Liver (tissue), 9 donors: Measurements from ENCODE around the gene RBM15. TPM values are rescaled to one million over a fixed set of nuclear protein-coding genes. Genes with fewer than 3 reads are reported as not detected.

Experiments used
- DNase-seq: peaks from one replicate; pipeline ENCODE4 v3.0.0-alpha.2; 2017; ENCODE audit warnings: low spot score
- H3K27ac ChIP-seq, 2 donors: one replicate each; pipeline ENCODE4 v1.7.0; 2013; ENCODE audit warnings: inconsistent platforms in 2 of 2, low read length in 2 of 2, control low read depth in 1 of 2, low read depth in 1 of 2, mild to moderate bottlenecking in 1 of 2
- H3K27me3 ChIP-seq, 4 donors: one replicate each; pipeline versions ENCODE4 v1.6.1 to v1.7.0; 2013; ENCODE audit warnings: low read length in 3 of 4, inconsistent platforms in 1 of 4, mild to moderate bottlenecking in 1 of 4, moderate library complexity in 1 of 4; ENCODE audit not compliant: control insufficient read depth in 4 of 4, insufficient read depth in 4 of 4
- H3K36me3 ChIP-seq, 4 donors: one replicate each; pipeline versions ENCODE4 v1.6.1 to v1.7.0; 2013; ENCODE audit warnings: low read length in 3 of 4, mild to moderate bottlenecking in 3 of 4, low read depth in 1 of 4, moderate library complexity in 1 of 4; ENCODE audit not compliant: control insufficient read depth in 4 of 4, insufficient read depth in 3 of 4
- H3K4me1 ChIP-seq, 4 donors: one replicate each; pipeline versions ENCODE4 v1.6.1 to v1.7.0; 2013; ENCODE audit warnings: low read length in 3 of 4, mild to moderate bottlenecking in 3 of 4, moderate library complexity in 1 of 4; ENCODE audit not compliant: control insufficient read depth in 4 of 4, insufficient read depth in 4 of 4
- H3K4me3 ChIP-seq, 3 donors: one replicate each; pipeline versions ENCODE4 v1.6.1 to v1.7.0; 2013; ENCODE audit warnings: low read length in 3 of 3, control low read depth in 1 of 3, low read depth in 1 of 3, mild to moderate bottlenecking in 1 of 3
- H3K9ac ChIP-seq, 2 donors: one replicate each; pipeline ENCODE4 v1.7.0; 2013; ENCODE audit warnings: low read length in 2 of 2, mild to moderate bottlenecking in 2 of 2, moderate library complexity in 2 of 2, control low read depth in 1 of 2, low read depth in 1 of 2
- H3K9me3 ChIP-seq, 4 donors: one replicate each; pipeline versions ENCODE4 v1.6.1 to v1.7.0; 2013; ENCODE audit warnings: low read length in 3 of 4; ENCODE audit not compliant: control insufficient read depth in 4 of 4
- EGR1 ChIP-seq, 2 donors: IDR thresholded peaks; 2 replicates each; pipeline ENCODE4 v1.6.1; 2016 to 2018; ENCODE audit warnings: antibody characterized with exemption in 2 of 2, low read depth in 2 of 2
- FOXA1 ChIP-seq: IDR thresholded peaks from 2 replicates; pipeline ENCODE4 v1.6.1; 2016; ENCODE audit warnings: antibody characterized with exemption
- FOXA2 ChIP-seq: IDR thresholded peaks from 2 replicates; pipeline ENCODE4 v1.6.1; 2016; ENCODE audit warnings: antibody characterized with exemption
- HNF4A ChIP-seq, 2 donors: conservative IDR thresholded peaks; 2 replicates each; pipeline ENCODE4 v1.6.1; 2016; ENCODE audit warnings: antibody characterized with exemption in 2 of 2, mild to moderate bottlenecking in 2 of 2
- HNF4G ChIP-seq: IDR thresholded peaks from 2 replicates; pipeline ENCODE4 v1.6.1; 2016; ENCODE audit warnings: antibody characterized with exemption
- JUND ChIP-seq, 2 donors: IDR thresholded peaks; 2 replicates each; pipeline ENCODE4 v1.6.1; 2016; ENCODE audit warnings: antibody characterized with exemption in 2 of 2
- NR2F2 ChIP-seq: IDR thresholded peaks from 2 replicates; pipeline ENCODE4 v1.6.1; 2016; ENCODE audit warnings: antibody characterized with exemption
- RAD21 ChIP-seq, 2 donors: IDR thresholded peaks; 2 replicates each; pipeline ENCODE4 v1.6.1; 2016; ENCODE audit warnings: antibody characterized with exemption in 2 of 2, mild to moderate bottlenecking in 2 of 2
- YY1 ChIP-seq: IDR thresholded peaks from 2 replicates; pipeline ENCODE4 v1.6.1; 2016; ENCODE audit warnings: antibody characterized with exemption, mild to moderate bottlenecking
- WGBS: extraction: QIAGEN DNeasy Blood & Tissue Kit; methylation state at CpG from one replicate; pipeline ENCODE4 v1.1.7; 2013; 5-methylcytosine and 5-hydroxymethylcytosine counted together
- polyA plus RNA-seq, 2 donors: library from polyadenylated mRNA; stranded (reverse) in 1 of 2; unstranded in 1 of 2; fragments of 200-250 nt in 1 of 2; fragments of >200 nt in 1 of 2; fragmentation: Nextera tagmentation in 1 of 2; extraction: Ambion mirVana in 1 of 2; gene quantifications; one replicate each; pipeline versions ENCODE4 v1.2.1 to v1.2.3, GENCODE V29; 2013 to 2015
- total RNA-seq, 2 donors: library from RNA; depleted of rRNA; stranded (reverse); fragments of >200 nt; gene quantifications; one replicate each; pipeline ENCODE4 v1.2.3, GENCODE V29; 2014
- TF ChIP-seq, protein P1 (sequence below): fragments of 150-350 bp; IDR thresholded peaks from 2 replicates; pipeline ENCODE4 v1.5.1; 2017; ENCODE audit warnings: improper control_type of control experiment, low read depth, low read length; ENCODE audit not compliant: missing input control
- TF ChIP-seq, protein P2 (sequence below): IDR thresholded peaks from 2 replicates; pipeline ENCODE4 v1.6.1; 2016; ENCODE audit warnings: antibody characterized with exemption, mild to moderate bottlenecking
- donor health status: healthy.
- donor health status: healthy.
- donor health status: healthy.
- donor health status: healthy.
- donor health status: healthy.

RBM15 gene
- total and polyA plus RNA-seq, 4 donors, result 2.4 to 34.0 (median 15.0) TPM

DNA sequence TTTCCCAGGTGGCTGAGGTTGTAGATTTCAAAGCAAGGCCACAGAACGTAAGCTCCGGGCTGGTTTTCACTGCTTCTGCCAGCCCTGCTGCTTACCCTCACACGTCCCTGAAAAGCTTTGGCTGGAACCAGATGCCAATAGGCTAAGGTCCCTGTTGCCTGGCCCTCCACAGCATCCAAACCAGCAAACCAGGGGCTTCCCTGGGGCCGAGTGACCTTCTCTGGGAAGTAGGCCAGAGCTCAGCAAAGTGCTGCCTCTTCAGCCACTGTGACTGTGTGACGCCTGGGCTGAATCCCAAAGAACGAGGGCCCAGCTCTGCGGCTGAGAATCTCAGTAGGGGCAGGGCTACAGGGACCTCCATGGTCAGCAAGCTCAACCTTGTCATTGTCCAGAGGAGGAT lies 28.9 kb upstream of the RBM15 start:
- no peaks in the 10 kb centered on the region for H3K36me3 ChIP-seq

DNA sequence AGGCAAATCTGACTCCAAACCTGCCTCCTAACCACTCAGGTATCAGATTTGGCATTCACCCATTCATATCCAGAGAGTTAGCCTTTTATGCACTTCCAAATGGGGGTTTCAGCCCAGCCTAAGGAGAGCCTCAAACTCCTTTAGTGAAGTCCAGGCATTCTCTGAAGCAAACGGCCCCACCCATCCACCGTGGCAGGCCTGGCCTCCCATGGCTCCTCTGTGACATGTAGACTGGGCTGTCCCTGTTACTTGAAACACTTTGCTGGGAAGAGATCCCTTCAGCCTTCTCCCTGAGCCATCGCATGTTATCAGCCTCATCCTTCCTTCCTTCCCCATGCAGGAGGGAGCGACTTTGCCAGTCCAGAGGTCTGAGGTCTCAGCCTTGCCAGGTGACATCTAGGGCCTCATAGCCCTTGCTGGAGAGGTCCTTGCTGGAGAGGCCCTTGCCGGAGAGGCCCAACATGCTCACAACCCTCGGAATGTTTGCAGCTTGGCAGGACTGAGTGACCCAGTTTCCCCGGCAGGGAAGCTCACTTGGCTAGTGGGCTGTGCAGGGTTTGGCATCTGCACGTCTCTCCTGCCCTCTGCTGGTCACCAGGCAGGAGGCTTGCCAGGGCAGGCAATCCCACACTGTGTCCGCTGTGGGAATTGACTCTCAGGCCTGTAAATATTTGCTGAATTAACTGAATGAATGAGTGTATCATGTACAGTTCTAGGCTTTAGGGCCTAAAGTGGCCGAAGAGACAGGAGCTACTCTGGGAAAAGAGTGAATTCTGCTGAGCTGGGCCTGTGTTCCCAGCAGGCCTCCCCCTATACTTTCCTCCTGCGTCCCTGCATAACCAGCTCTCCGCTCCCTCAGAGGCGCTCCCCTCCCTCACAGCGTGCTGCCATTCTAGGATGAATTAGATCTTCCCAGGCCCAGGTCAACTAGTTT lies 26.7 kb upstream of the RBM15 start:
- Histone ChIP-seq H3K9ac (no peak overlapping the region), H3K27me3 (no peaks in the 10 kb centered on the region), H3K27ac (no peak overlapping the region), H3K9me3 (no peaks in the 10 kb centered on the region), H3K4me1 (peaks cover 0 to 8% (median 3%) of the 10 kb centered on the region in 4 donors), H3K4me3 (no peak overlapping the region), H3K36me3 (no peaks in the 10 kb centered on the region)
- peak; percentile 73 for DNase-seq
- 47% methylated on average over 14 of the region's 14 CpGs for WGBS
- TF ChIP-seq, protein P1, sequence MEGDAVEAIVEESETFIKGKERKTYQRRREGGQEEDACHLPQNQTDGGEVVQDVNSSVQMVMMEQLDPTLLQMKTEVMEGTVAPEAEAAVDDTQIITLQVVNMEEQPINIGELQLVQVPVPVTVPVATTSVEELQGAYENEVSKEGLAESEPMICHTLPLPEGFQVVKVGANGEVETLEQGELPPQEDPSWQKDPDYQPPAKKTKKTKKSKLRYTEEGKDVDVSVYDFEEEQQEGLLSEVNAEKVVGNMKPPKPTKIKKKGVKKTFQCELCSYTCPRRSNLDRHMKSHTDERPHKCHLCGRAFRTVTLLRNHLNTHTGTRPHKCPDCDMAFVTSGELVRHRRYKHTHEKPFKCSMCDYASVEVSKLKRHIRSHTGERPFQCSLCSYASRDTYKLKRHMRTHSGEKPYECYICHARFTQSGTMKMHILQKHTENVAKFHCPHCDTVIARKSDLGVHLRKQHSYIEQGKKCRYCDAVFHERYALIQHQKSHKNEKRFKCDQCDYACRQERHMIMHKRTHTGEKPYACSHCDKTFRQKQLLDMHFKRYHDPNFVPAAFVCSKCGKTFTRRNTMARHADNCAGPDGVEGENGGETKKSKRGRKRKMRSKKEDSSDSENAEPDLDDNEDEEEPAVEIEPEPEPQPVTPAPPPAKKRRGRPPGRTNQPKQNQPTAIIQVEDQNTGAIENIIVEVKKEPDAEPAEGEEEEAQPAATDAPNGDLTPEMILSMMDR, result peak; percentile 98
- peak; percentile 97 to 99 for TF ChIP-seq RAD21 (IDR thresholded peaks at IDR 0.05)
- TF ChIP-seq HNF4A (conservative IDR thresholded peaks at IDR 0.05), result no peak

More for the DNA sequence above, 28.9 kb upstream of the RBM15 start:
- TF ChIP-seq FOXA1, result no peak
- TF ChIP-seq, protein P2, sequence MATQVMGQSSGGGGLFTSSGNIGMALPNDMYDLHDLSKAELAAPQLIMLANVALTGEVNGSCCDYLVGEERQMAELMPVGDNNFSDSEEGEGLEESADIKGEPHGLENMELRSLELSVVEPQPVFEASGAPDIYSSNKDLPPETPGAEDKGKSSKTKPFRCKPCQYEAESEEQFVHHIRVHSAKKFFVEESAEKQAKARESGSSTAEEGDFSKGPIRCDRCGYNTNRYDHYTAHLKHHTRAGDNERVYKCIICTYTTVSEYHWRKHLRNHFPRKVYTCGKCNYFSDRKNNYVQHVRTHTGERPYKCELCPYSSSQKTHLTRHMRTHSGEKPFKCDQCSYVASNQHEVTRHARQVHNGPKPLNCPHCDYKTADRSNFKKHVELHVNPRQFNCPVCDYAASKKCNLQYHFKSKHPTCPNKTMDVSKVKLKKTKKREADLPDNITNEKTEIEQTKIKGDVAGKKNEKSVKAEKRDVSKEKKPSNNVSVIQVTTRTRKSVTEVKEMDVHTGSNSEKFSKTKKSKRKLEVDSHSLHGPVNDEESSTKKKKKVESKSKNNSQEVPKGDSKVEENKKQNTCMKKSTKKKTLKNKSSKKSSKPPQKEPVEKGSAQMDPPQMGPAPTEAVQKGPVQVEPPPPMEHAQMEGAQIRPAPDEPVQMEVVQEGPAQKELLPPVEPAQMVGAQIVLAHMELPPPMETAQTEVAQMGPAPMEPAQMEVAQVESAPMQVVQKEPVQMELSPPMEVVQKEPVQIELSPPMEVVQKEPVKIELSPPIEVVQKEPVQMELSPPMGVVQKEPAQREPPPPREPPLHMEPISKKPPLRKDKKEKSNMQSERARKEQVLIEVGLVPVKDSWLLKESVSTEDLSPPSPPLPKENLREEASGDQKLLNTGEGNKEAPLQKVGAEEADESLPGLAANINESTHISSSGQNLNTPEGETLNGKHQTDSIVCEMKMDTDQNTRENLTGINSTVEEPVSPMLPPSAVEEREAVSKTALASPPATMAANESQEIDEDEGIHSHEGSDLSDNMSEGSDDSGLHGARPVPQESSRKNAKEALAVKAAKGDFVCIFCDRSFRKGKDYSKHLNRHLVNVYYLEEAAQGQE, result no peak
- TF ChIP-seq HNF4A (conservative IDR thresholded peaks at IDR 0.05), result no peak
- TF ChIP-seq EGR1 (IDR thresholded peaks at IDR 0.05; ENCODE audit: low read depth in 2 of 2), result no peak
- TF ChIP-seq, protein P1, result no peak
- Histone ChIP-seq H3K4me1 (peaks cover 0 to 12% (median 3%) of the 10 kb centered on the region in 4 donors), H3K27ac (no peak overlapping the region), H3K9ac (no peak overlapping the region), H3K9me3 (no peaks in the 10 kb centered on the region), H3K4me3 (no peak overlapping the region), H3K27me3 (no peaks in the 10 kb centered on the region)
- WGBS, result 85% methylated on average over 7 of the region's 7 CpGs
- no peak for DNase-seq

DNA sequence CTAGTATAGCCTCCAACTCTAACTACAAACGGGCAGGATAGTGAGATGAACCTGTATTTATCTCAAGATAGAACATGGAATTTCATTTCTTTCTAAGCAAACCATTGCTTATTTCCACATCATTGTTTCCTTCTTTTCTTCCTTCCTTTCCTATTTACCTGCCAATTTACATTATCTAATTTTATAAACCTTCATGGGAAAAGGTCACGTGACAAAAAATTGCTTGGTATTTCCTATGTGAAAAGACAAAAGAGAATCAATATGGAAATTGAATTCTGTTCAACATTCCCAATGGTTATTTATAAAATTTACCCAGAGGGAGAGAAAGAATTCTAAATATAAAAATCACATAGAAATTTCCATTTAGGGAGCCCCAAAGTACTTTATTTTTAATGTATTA lies 22.4 kb upstream of the RBM15 start:
- no peaks in the 10 kb centered on the region for H3K36me3 ChIP-seq
- H3K27me3 ChIP-seq, result no peaks in the 10 kb centered on the region
- H3K4me1 ChIP-seq, result peaks cover 0 to 8% (median 3%) of the 10 kb centered on the region in 4 donors
- H3K4me3 ChIP-seq, result no peak overlapping the region
- no peak overlapping the region for H3K27ac ChIP-seq
- 89% methylated on average over 2 of the region's 2 CpGs for WGBS
- H3K9me3 ChIP-seq, result no peaks in the 10 kb centered on the region
- DNase-seq, result no peak
- H3K9ac ChIP-seq, result no peak overlapping the region
- no peak for TF ChIP-seq YY1
- no peak for TF ChIP-seq NR2F2
- TF ChIP-seq FOXA2, result no peak
- TF ChIP-seq, protein P1, result no peak
- TF ChIP-seq, protein P2, result no peak
- TF ChIP-seq JUND (IDR thresholded peaks at IDR 0.05), result no peak
- no peak for TF ChIP-seq EGR1 (IDR thresholded peaks at IDR 0.05; ENCODE audit: low read depth in 2 of 2)
- TF ChIP-seq HNF4G, result no peak
